SHP77 (cell line): ENCODE data around the gene SLC39A3.
"Not testable (repeated sequence)": the region's sequence is repeated elsewhere in the genome, so short reads cannot be mapped to it uniquely, and the experiment has no call there.

Experiments
- DNase-seq, 2 experiments: peaks; one replicate each; lab custom pipeline; 2025; lab: John Stamatoyannopoulos, UW

The SLC39A3 gene

GRCh38 chr19:2722541-2723344 is 17.1 kb downstream of the SLC39A3 start:
- DNase-seq, result peak; percentile 9 to 32

- no peak for DNase-seq
These were observed 18.0 kb downstream of the SLC39A3 start for GRCh38 chr19:2721570-2722540.

GRCh38 chr19:2720777-2721569 is 18.8 kb downstream of the SLC39A3 start, which contains the start of gene DIRAS1:
Gene DIRAS1, minus strand, starts transcription at chr19:2721372. Its CDS starts 3,566 bp downstream, at chr19:2717806.
- no peak for DNase-seq

GRCh38 chr19:2719920-2720776 is 19.7 kb downstream of the SLC39A3 start:
- DNase-seq, result no peak

GRCh38 chr19:2719232-2719735 is 20.5 kb downstream of the SLC39A3 start:
- DNase-seq, result no peak

- no peak for DNase-seq
These were observed 21.9 kb downstream of the SLC39A3 start for GRCh38 chr19:2717638-2718541.

- no peak for DNase-seq
These were observed 22.8 kb downstream of the SLC39A3 start for GRCh38 chr19:2716722-2717637.

GRCh38 chr19:2716275-2716650 is 23.6 kb downstream of the SLC39A3 start:
- DNase-seq, result no peak

- no peak for DNase-seq
These were observed 24.1 kb downstream of the SLC39A3 start for GRCh38 chr19:2715470-2716274.

GRCh38 chr19:2714531-2715269 is 25.1 kb downstream of the SLC39A3 start:
- DNase-seq, result no peak

GRCh38 chr19:2714102-2714501 is 25.7 kb downstream of the SLC39A3 start:
- not testable (repeated sequence) for DNase-seq

- DNase-seq, result not testable (repeated sequence)
These were observed 26.6 kb downstream of the SLC39A3 start for GRCh38 chr19:2713170-2713569.

- no peak for DNase-seq
These were observed 28.0 kb downstream of the SLC39A3 start for GRCh38 chr19:2711875-2712205.

- no peak for DNase-seq
These were observed 28.5 kb downstream of the SLC39A3 start for GRCh38 chr19:2711172-2711874.

GRCh38 chr19:2706251-2706650 is 33.6 kb downstream of the SLC39A3 start:
- DNase-seq, result no peak

GRCh38 chr19:2703691-2704216 is 36.1 kb downstream of the SLC39A3 start:
- peak in 1 of 2 experiments; percentile 11 for DNase-seq
